IPS DF 6.9 (cell line): ENCODE data around the gene ADAMTSL1.

ENCODE experiments used
- DNase-seq: peaks from one replicate; pipeline ENCODE4 v3.0.0-alpha.2; 2013; ENCODE audit warnings: low read depth, low spot score
- H3K27ac ChIP-seq: one replicate; pipeline ENCODE4 v1.5.1; 2013; ENCODE audit warnings: low read length, control low read depth
- H3K27me3 ChIP-seq: 2 replicates; pipeline ENCODE4 v1.6.1; 2013; ENCODE audit warnings: mild to moderate bottlenecking, low read length; ENCODE audit not compliant: control insufficient read depth, insufficient read depth
- H3K36me3 ChIP-seq: 2 replicates; pipeline ENCODE4 v1.6.1; 2013; ENCODE audit warnings: low read length; ENCODE audit not compliant: control insufficient read depth, insufficient read depth
- H3K4me1 ChIP-seq: 2 replicates; pipeline ENCODE4 v1.6.1; 2013; ENCODE audit warnings: low read length; ENCODE audit not compliant: control insufficient read depth, insufficient read depth
- H3K4me3 ChIP-seq: 2 replicates; pipeline ENCODE4 v1.5.1; 2013; ENCODE audit warnings: mild to moderate bottlenecking, low read length
- H3K9me3 ChIP-seq: 2 replicates; pipeline ENCODE4 v1.6.1; 2013; ENCODE audit warnings: low read length, inconsistent platforms; ENCODE audit not compliant: control insufficient read depth, insufficient read depth
- WGBS: extraction: QIAGEN DNeasy Blood & Tissue Kit; methylation state at CpG from one replicate; pipeline ENCODE4 v1.1.7; 2013; ENCODE audit warnings: mixed read lengths, missing lambda C conversion rate; ENCODE audit not compliant: insufficient read length, insufficient coverage; 5-methylcytosine and 5-hydroxymethylcytosine counted together

The ADAMTSL1 gene

GRCh38 chr9:18678821-18679590, 205.1 kb downstream of the ADAMTSL1 start:
- Histone ChIP-seq H3K27me3 (no peaks in the 10 kb centered on the region), H3K36me3 (no peaks in the 10 kb centered on the region), H3K4me1 (no peaks in the 10 kb centered on the region), H3K4me3 (no peak overlapping the region), H3K9me3 (no peaks in the 10 kb centered on the region), H3K27ac (no peak overlapping the region)
- no peak for DNase-seq
- WGBS, result no CpG with 5 or more reads among the region's 1 CpG

- H3K9me3 ChIP-seq, result no peaks in the 10 kb centered on the region
- WGBS, result no CpG with 5 or more reads among the region's 6 CpGs
These were observed 209.0 kb downstream of the ADAMTSL1 start for GRCh38 chr9:18682907-18683306.

GRCh38 chr9:18683312-18683711, 209.4 kb downstream of the ADAMTSL1 start:
- Histone ChIP-seq H3K9me3 (no peaks in the 10 kb centered on the region), H3K4me3 (no peak overlapping the region), H3K36me3 (no peaks in the 10 kb centered on the region), H3K27ac (no peak overlapping the region), H3K27me3 (no peaks in the 10 kb centered on the region), H3K4me1 (no peaks in the 10 kb centered on the region)
- 100% methylated on average over 1 of the region's 12 CpGs for WGBS
- DNase-seq, result no peak

More at GRCh38 chr9:18682907-18683306, 209.0 kb downstream of the ADAMTSL1 start:
- Histone ChIP-seq H3K27me3 (no peaks in the 10 kb centered on the region), H3K27ac (no peak overlapping the region), H3K36me3 (no peaks in the 10 kb centered on the region), H3K4me1 (no peaks in the 10 kb centered on the region), H3K4me3 (no peak overlapping the region)
- DNase-seq, result no peak

- Histone ChIP-seq H3K4me1 (no peaks in the 10 kb centered on the region), H3K27ac (no peak overlapping the region), H3K27me3 (no peaks in the 10 kb centered on the region), H3K4me3 (no peak overlapping the region), H3K36me3 (no peaks in the 10 kb centered on the region), H3K9me3 (no peaks in the 10 kb centered on the region)
- DNase-seq, result no peak
- WGBS, result no CpG with 5 or more reads among the region's 1 CpG
These were observed 209.9 kb downstream of the ADAMTSL1 start for GRCh38 chr9:18683851-18684250.

GRCh38 chr9:18684593-18685317, 210.8 kb downstream of the ADAMTSL1 start:
- WGBS, result no CpG with 5 or more reads among the region's 5 CpGs
- no peaks in the 10 kb centered on the region for H3K4me1 ChIP-seq

GRCh38 chr9:18688581-18689565, 214.9 kb downstream of the ADAMTSL1 start:
- Histone ChIP-seq H3K9me3 (no peaks in the 10 kb centered on the region), H3K4me3 (no peak overlapping the region), H3K27ac (no peak overlapping the region), H3K27me3 (no peaks in the 10 kb centered on the region), H3K4me1 (no peaks in the 10 kb centered on the region), H3K36me3 (no peaks in the 10 kb centered on the region)
- no peak for DNase-seq
- WGBS, result no CpG with 5 or more reads among the region's 6 CpGs

More at GRCh38 chr9:18684593-18685317, 210.8 kb downstream of the ADAMTSL1 start:
- Histone ChIP-seq H3K27me3 (no peaks in the 10 kb centered on the region), H3K4me3 (no peak overlapping the region), H3K9me3 (no peaks in the 10 kb centered on the region), H3K36me3 (no peaks in the 10 kb centered on the region), H3K27ac (no peak overlapping the region)
- DNase-seq, result no peak

- Histone ChIP-seq H3K27me3 (no peaks in the 10 kb centered on the region), H3K4me3 (no peak overlapping the region), H3K27ac (no peak overlapping the region), H3K36me3 (no peaks in the 10 kb centered on the region), H3K4me1 (no peaks in the 10 kb centered on the region), H3K9me3 (peaks cover 2% of the 10 kb centered on the region; the same call in 1 of the 2 replicates)
- DNase-seq, result no peak
These were observed 216.0 kb downstream of the ADAMTSL1 start for GRCh38 chr9:18689921-18690320.

- Histone ChIP-seq H3K4me3 (no peak overlapping the region), H3K9me3 (peaks cover 2% of the 10 kb centered on the region; the same call in 1 of the 2 replicates), H3K4me1 (no peaks in the 10 kb centered on the region), H3K27me3 (no peaks in the 10 kb centered on the region), H3K27ac (no peak overlapping the region), H3K36me3 (no peaks in the 10 kb centered on the region)
- DNase-seq, result no peak
- no CpG with 5 or more reads among the region's 5 CpGs for WGBS
These were observed 218.3 kb downstream of the ADAMTSL1 start for GRCh38 chr9:18692268-18692667.

GRCh38 chr9:18692962-18693361, 219.0 kb downstream of the ADAMTSL1 start:
- no peaks in the 10 kb centered on the region for H3K27me3 ChIP-seq
- no peaks in the 10 kb centered on the region for H3K4me1 ChIP-seq
- H3K4me3 ChIP-seq, result no peak overlapping the region
- H3K36me3 ChIP-seq, result no peaks in the 10 kb centered on the region
- DNase-seq, result no peak
- peaks cover 2% of the 10 kb centered on the region; the same call in 1 of the 2 replicates for H3K9me3 ChIP-seq
- no CpG with 5 or more reads among the region's 3 CpGs for WGBS
- H3K27ac ChIP-seq, result no peak overlapping the region
